Endothelial cell of umbilical vein (primary cell): Measurements from ENCODE around the gene RAB5IF.

Source experiments
- JUN ChIP-seq: IDR thresholded peaks from 2 replicates; pipeline ENCODE4 v1.6.1; 2011; ENCODE audit warnings: borderline replicate concordance, low read depth; ENCODE audit not compliant: insufficient read length, insufficient read depth
- POLR2A ChIP-seq: IDR thresholded peaks from 2 replicates; pipeline ENCODE4 v1.6.1; 2012; ENCODE audit warnings: low read depth, mild to moderate bottlenecking, control low read depth, low read length
- TF ChIP-seq, protein P1 (sequence below), 2 donors: IDR thresholded peaks; 1 replicate in 1 of 2; 2 replicates in 1 of 2; pipeline ENCODE4 v1.5.1; 2011; ENCODE audit warnings: low read length in 2 of 2, mild to moderate bottlenecking in 2 of 2, moderate library complexity in 2 of 2, control low read depth in 1 of 2, inconsistent platforms in 1 of 2, low read depth in 1 of 2; ENCODE audit not compliant: insufficient read depth in 1 of 2; ENCODE audit errors: extremely low read depth in 1 of 2

DNA sequence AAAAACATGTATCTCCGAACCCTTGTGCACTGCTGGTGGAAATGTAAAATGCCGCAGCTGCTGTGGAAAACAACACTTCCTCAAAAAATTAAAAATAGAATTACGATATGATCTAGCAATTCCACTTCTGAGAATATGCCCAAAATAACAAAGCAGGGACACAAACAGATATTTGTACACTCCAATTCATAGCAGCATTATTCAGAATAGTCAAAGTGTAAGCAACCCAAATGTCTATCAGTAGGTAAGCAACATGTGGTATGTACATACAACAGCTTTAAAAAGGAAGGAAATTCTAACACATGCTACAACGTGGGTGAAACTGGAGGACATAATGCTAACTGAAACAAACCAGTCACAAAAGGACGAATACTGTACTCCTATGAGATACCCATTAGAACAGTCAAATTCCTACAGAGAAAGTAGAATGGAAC lies 5.7 kb upstream of the RAB5IF start:
- TF ChIP-seq JUN (no peak), POLR2A (no peak)
- TF ChIP-seq, protein P1, sequence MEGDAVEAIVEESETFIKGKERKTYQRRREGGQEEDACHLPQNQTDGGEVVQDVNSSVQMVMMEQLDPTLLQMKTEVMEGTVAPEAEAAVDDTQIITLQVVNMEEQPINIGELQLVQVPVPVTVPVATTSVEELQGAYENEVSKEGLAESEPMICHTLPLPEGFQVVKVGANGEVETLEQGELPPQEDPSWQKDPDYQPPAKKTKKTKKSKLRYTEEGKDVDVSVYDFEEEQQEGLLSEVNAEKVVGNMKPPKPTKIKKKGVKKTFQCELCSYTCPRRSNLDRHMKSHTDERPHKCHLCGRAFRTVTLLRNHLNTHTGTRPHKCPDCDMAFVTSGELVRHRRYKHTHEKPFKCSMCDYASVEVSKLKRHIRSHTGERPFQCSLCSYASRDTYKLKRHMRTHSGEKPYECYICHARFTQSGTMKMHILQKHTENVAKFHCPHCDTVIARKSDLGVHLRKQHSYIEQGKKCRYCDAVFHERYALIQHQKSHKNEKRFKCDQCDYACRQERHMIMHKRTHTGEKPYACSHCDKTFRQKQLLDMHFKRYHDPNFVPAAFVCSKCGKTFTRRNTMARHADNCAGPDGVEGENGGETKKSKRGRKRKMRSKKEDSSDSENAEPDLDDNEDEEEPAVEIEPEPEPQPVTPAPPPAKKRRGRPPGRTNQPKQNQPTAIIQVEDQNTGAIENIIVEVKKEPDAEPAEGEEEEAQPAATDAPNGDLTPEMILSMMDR (IDR thresholded peaks at IDR 0.05; ENCODE audit: extremely low read depth in 1 of 2, insufficient read depth in 1 of 2, low read depth in 1 of 2, low read length in 2 of 2) = no peak
